Upper lobe of left lung (tissue), 6 donors: Measurements from ENCODE around the gene TTC23. TPM values are rescaled to one million over a fixed set of nuclear protein-coding genes. Genes with fewer than 3 reads are reported as not detected.

Experiments
- ATAC-seq, 2 donors: fragments of 200-7000 bp; cut with Tn5 transposase; one replicate each; pipeline ENCODE4 v1.9.1; 2022; ENCODE audit warnings: mild to moderate bottlenecking in 2 of 2, moderate library complexity in 2 of 2; ENCODE audit not compliant: low FRiP score in 2 of 2
- DNase-seq, 2 donors: peaks; one replicate each; pipeline ENCODE4 v3.0.0-alpha.2; 2019 to 2020
- H3K27ac ChIP-seq, 4 donors: fragments of 200-600 bp; sonication (generic); one replicate each; pipeline ENCODE4 v1.5.1; 2016 to 2019
- H3K27me3 ChIP-seq, 4 donors: fragments of 200-600 bp; sonication (generic); one replicate each; pipeline ENCODE4 v1.5.1; 2017 to 2019
- H3K36me3 ChIP-seq, 4 donors: fragments of 200-600 bp; sonication (generic); one replicate each; pipeline ENCODE4 v1.5.1; 2016 to 2019
- H3K4me1 ChIP-seq, 4 donors: fragments of 200-600 bp; sonication (generic); one replicate each; pipeline ENCODE4 v1.5.1; 2018 to 2019
- H3K4me3 ChIP-seq, 4 donors: fragments of 200-600 bp; sonication (generic); one replicate each; pipeline ENCODE4 v1.5.1; 2017 to 2019; ENCODE audit warnings: mild to moderate bottlenecking in 2 of 4, moderate library complexity in 1 of 4
- H3K9me3 ChIP-seq, 4 donors: fragments of 200-600 bp; sonication (generic); one replicate each; pipeline ENCODE4 v1.5.1; 2018 to 2019
- EP300 ChIP-seq, 4 donors: sonication (generic); formaldehyde crosslinking; IDR thresholded peaks; one replicate each; pipeline ENCODE4 v1.5.1; 2017; ENCODE audit warnings: antibody characterized with exemption in 4 of 4, control low read depth in 2 of 4
- POLR2A ChIP-seq, 4 donors: fragments of 450-650 bp; IDR thresholded peaks; one replicate each; pipeline ENCODE4 v1.5.1; 2016 to 2017; ENCODE audit warnings: antibody characterized with exemption in 4 of 4, mild to moderate bottlenecking in 2 of 4
- POLR2AphosphoS5 ChIP-seq, 2 donors: sonication (generic); formaldehyde crosslinking; IDR thresholded peaks; one replicate each; pipeline ENCODE4 v1.5.1; 2017; ENCODE audit warnings: antibody characterized with exemption in 2 of 2
- WGBS, 2 donors: methylation state at CpG; one replicate each; pipeline ENCODE4 v1.1.5; 2017 to 2018; 5-methylcytosine and 5-hydroxymethylcytosine counted together
- total RNA-seq, 6 donors: library from RNA; depleted of rRNA in 4 of 6; stranded (reverse); fragments of >200 nt in 4 of 6; gene quantifications; one replicate each; pipeline versions ENCODE4 v1.1.0 to v1.2.1, GENCODE V29; 2016 to 2021
- TF ChIP-seq, protein P1 (sequence below), 6 experiments: fragments of 450-650 bp in 4 of 6; fragments of 200-600 bp in 2 of 6; sonication (generic) in 2 of 6; IDR thresholded peaks; one replicate each; pipeline ENCODE4 v1.5.1; 2016 to 2019; ENCODE audit warnings: antibody characterized with exemption in 6 of 6
- donor health status: DM: no; HTN: no; CAD: no; lungs with moderate emphysema.
- donor health status: DM: no; HTN: yes; CAD: no; lungs with severe emphysema.

TTC23 gene
- total RNA-seq, 6 donors from 2014 or later, result 6.2 to 28.0 (median 15.3) TPM

DNA sequence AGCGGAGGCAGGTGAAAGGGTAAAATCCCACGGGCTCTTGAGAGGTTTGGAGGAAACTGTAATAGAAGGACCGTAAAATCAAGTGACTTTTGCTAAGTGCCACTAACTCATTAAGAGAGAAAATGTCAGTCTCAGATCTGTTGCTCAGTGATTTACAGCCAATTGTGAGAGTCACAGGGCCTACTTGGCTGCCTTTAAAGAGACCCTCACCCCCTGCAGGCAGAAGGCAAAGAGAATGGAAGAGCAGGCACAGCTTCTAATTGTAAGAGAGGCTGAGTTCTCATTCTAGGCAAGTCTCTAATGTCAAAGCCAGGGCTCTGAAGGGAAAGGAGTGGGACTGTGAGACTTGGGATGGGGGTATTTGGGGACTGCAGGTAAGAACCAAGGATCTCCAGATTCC, 153.8 kb downstream of the TTC23 start:
- 67 to 80% methylated on average over 3 of the region's 3 CpGs for WGBS, 2 donors
- no peaks in the 10 kb centered on the region for H3K36me3 ChIP-seq
- peaks cover 4 to 7% (median 5%) of the 10 kb centered on the region in 4 donors for H3K4me1 ChIP-seq
- ATAC-seq (no peak), DNase-seq (no peak)
- H3K27me3 ChIP-seq, result peaks cover 0 to 3% (median 0%) of the 10 kb centered on the region in 4 donors
- no peaks in the 10 kb centered on the region for H3K9me3 ChIP-seq
- H3K27ac ChIP-seq, result no peak overlapping the region
- H3K4me3 ChIP-seq, result no peak overlapping the region
- TF ChIP-seq POLR2AphosphoS5 (IDR thresholded peaks at IDR 0.05), result no peak
- TF ChIP-seq, protein P1, sequence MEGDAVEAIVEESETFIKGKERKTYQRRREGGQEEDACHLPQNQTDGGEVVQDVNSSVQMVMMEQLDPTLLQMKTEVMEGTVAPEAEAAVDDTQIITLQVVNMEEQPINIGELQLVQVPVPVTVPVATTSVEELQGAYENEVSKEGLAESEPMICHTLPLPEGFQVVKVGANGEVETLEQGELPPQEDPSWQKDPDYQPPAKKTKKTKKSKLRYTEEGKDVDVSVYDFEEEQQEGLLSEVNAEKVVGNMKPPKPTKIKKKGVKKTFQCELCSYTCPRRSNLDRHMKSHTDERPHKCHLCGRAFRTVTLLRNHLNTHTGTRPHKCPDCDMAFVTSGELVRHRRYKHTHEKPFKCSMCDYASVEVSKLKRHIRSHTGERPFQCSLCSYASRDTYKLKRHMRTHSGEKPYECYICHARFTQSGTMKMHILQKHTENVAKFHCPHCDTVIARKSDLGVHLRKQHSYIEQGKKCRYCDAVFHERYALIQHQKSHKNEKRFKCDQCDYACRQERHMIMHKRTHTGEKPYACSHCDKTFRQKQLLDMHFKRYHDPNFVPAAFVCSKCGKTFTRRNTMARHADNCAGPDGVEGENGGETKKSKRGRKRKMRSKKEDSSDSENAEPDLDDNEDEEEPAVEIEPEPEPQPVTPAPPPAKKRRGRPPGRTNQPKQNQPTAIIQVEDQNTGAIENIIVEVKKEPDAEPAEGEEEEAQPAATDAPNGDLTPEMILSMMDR (IDR thresholded peaks at IDR 0.05), result no peak

DNA sequence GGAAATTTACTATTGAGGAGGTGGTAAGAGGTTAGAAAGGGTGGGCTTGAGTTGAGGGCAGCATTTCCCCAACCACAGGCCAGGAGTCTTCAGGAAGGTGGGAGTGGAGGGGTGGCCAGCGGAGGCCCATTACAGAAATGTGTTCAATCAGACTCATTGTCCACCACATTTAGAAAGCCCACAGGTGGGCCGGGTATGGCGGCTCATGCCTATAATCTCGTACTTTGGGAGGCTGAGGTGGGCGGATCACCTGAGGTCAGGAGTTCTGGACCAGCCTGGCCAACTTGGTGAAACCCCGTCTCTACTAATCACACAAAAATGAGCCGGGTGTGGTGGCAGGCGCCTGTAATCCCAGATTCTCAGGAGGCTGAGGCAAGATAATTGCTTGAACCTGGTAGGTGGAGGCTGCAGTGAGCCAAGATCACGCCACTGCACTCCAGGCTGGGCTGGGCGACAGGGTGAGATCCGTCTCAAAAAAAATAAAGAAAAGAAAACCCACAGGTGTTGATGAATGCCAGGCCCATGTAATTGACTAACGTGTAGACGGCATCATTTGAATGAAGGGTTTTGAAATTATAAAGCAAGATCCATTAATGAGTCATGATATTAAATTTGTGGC, 156.7 kb downstream of the TTC23 start:
- no peak overlapping the region for H3K4me3 ChIP-seq
- no peaks in the 10 kb centered on the region for H3K9me3 ChIP-seq
- H3K4me1 ChIP-seq, result no peaks in the 10 kb centered on the region
- DNase-seq, result no peak
- WGBS, 2 donors, result 91 to 93% methylated on average over 13 of the region's 13 CpGs
- no peaks in the 10 kb centered on the region for H3K27me3 ChIP-seq
- no peaks in the 10 kb centered on the region for H3K36me3 ChIP-seq
- TF ChIP-seq, protein P1 (IDR thresholded peaks at IDR 0.05), result no peak
- TF ChIP-seq EP300 (IDR thresholded peaks at IDR 0.05), result no peak
- no peak for TF ChIP-seq POLR2AphosphoS5 (IDR thresholded peaks at IDR 0.05)
- no peak for TF ChIP-seq POLR2A (IDR thresholded peaks at IDR 0.05)
- ATAC-seq, result no peak
- no peak overlapping the region for H3K27ac ChIP-seq

DNA sequence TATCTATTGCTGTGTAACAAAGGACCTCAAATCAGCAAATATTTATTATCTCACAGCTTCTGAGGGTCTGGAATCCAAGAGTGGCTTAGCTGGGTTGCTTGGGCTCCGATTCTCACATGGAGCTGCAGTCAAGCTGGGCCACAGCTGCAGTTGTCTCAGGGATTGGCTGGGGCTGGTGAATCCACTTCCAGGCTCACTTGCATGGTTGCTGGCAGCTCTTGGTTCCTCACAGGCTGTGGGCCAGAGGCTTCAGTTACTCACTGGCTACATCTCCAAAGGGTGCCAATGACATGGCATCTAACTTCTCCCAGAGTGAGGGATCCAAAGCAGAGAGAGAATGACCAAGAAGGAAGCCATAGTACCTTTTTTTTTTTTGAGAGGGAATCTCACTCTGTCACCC, 158.4 kb downstream of the TTC23 start:
- Histone ChIP-seq H3K4me1 (no peaks in the 10 kb centered on the region), H3K27me3 (no peaks in the 10 kb centered on the region), H3K36me3 (no peaks in the 10 kb centered on the region), H3K4me3 (no peak overlapping the region), H3K27ac (no peak overlapping the region), H3K9me3 (no peaks in the 10 kb centered on the region)
- TF ChIP-seq, protein P1 (IDR thresholded peaks at IDR 0.05), result no peak
- TF ChIP-seq POLR2AphosphoS5 (IDR thresholded peaks at IDR 0.05), result no peak
- no peak for TF ChIP-seq POLR2A (IDR thresholded peaks at IDR 0.05)
- WGBS, 2 donors, result 85 to 100% methylated on average over 1 of the region's 1 CpG
- DNase-seq (no peak), ATAC-seq (no peak)

DNA sequence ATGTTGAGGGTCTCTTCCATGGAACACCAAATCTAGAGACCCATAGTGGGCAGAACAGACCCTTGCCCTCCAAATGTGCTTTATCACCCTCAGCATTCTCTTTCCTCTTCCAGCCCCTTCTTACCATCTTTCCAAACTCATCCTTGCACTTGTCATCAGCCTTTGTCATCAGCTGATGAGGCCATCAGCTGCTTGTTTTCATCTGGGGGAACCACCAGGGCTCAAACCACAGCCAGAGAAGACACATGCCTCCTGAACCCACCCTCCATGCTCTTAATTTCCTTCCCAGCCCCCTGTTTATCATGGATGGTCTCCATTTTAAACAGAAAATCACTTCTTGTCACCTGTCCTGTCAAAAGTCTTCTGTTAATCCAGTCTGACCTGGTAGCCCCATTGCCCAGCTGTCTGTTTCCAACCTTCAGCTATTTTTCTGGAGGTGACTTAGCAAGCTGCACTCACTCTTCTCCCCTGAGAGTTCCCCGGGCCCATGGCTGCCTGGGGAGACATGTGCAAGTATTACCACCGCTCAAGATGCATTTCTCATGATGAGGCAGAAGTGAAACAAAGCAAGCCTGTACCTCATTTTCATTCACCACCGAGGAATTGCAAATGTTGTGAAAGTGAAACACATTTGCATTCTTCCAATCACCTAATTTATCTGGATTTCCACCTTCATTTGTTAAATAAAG, 159.2 kb downstream of the TTC23 start:
- no peak for ATAC-seq
- Histone ChIP-seq H3K4me1 (no peaks in the 10 kb centered on the region), H3K27me3 (no peaks in the 10 kb centered on the region), H3K27ac (no peak overlapping the region), H3K9me3 (no peaks in the 10 kb centered on the region), H3K4me3 (no peak overlapping the region), H3K36me3 (no peaks in the 10 kb centered on the region)
- 55 to 60% methylated on average over 3 of the region's 3 CpGs for WGBS, 2 donors
- no peak for TF ChIP-seq POLR2A (IDR thresholded peaks at IDR 0.05)
- TF ChIP-seq, protein P1 (IDR thresholded peaks at IDR 0.05), result no peak
- no peak for TF ChIP-seq POLR2AphosphoS5 (IDR thresholded peaks at IDR 0.05)
- no peak for TF ChIP-seq EP300 (IDR thresholded peaks at IDR 0.05)
- DNase-seq, result no peak
